ENCODE data around the gene COG5. TPM values are rescaled to one million over a fixed set of nuclear protein-coding genes. Genes with fewer than 3 reads are reported as not detected.

COG5 gene
- 14.5 and 16.5 TPM in 2 replicates for polyA plus RNA-seq (2013)

GRCh38 chr7:107563775-107564552 is at the start of gene COG5, which contains the start of gene DUS4L:
COG5 (minus strand) TSS chr7:107563920; CDS start chr7:107563896, 24 bp downstream.
DUS4L (plus strand) TSS chr7:107563971; CDS start chr7:107567071, 3,100 bp downstream.
- Histone ChIP-seq H3K9ac (ENCODE audit: low read length) (peak within 1 kb of the TSS; percentile 95), H3K4me2 (ENCODE audit: low read length) (peak within 1 kb of the TSS; percentile 91), H3K79me1 (ENCODE audit: low read length) (peaks cover 6% of the 10 kb centered on the region), H3K79me2 (ENCODE audit: control insufficient read depth, insufficient read depth, low read length, poor library complexity) (peaks cover 5% of the 10 kb centered on the region), H3K27ac (ENCODE audit: low read depth, low read length) (peak within 1 kb of the TSS; percentile 30), H3K4me3 (ENCODE audit: low read depth, low read length) (peak within 1 kb of the TSS; percentile 97), H3K23ac (ENCODE audit: low read length) (no peak within 1 kb of the TSS), H2BK120ac (ENCODE audit: insufficient read depth, low read length, poor library complexity) (peak within 1 kb of the TSS; percentile 28), H2AFZ (ENCODE audit: insufficient read depth, low read length, poor library complexity) (peak within 1 kb of the TSS; percentile 76), H3K36me3 (ENCODE audit: control insufficient read depth in 1 of 2, insufficient read depth in 2 of 2, low read length in 2 of 2) (no peaks in the 10 kb centered on the region), H2BK5ac (ENCODE audit: low read depth, low read length, poor library complexity) (peak within 1 kb of the TSS; percentile 2), H3K14ac (ENCODE audit: low read length) (peak within 1 kb of the TSS; percentile 83), H3K18ac (ENCODE audit: low read length) (peak within 1 kb of the TSS; percentile 80), H2AK5ac (ENCODE audit: low read length) (peak within 1 kb of the TSS; percentile 1), H3K9me3 (ENCODE audit: insufficient read depth, low read depth, low read length) (no peaks in the 10 kb centered on the region), H3K27me3 (ENCODE audit: insufficient read depth, low read length) (no peaks in the 10 kb centered on the region), H4K91ac (ENCODE audit: low read depth, low read length) (peak within 1 kb of the TSS; percentile 73), H3K4me1 (ENCODE audit: control insufficient read depth in 1 of 2, insufficient read depth in 2 of 2, low read length in 2 of 2) (no peaks in the 10 kb centered on the region), H3K4ac (ENCODE audit: low read depth, low read length) (peak within 1 kb of the TSS; percentile 59), H2BK12ac (ENCODE audit: low read length) (no peak within 1 kb of the TSS), H4K12ac (ENCODE audit: low read depth, low read length) (peak within 1 kb of the TSS; percentile 71), H4K8ac (ENCODE audit: low read depth, low read length) (peak within 1 kb of the TSS; percentile 96)
- no CpG with 5 or more reads among the region's 55 CpGs for WGBS (ENCODE audit: extremely low coverage, insufficient coverage, insufficient read length)
- peak; percentile 75 to 84 for DNase-seq

- no peaks in the 10 kb centered on the region for H3K79me2 ChIP-seq (ENCODE audit: control insufficient read depth, insufficient read depth, low read length, poor library complexity)
- H4K8ac ChIP-seq (ENCODE audit: low read depth, low read length) = no peak overlapping the region
- H3K14ac ChIP-seq (ENCODE audit: low read length) = no peak overlapping the region
- H2AFZ ChIP-seq (ENCODE audit: insufficient read depth, low read length, poor library complexity) = no peak overlapping the region
- H3K4me1 ChIP-seq (ENCODE audit: control insufficient read depth in 1 of 2, insufficient read depth in 2 of 2, low read length in 2 of 2) = peaks cover 2 to 3% of the 10 kb centered on the region in 2 experiments
- no peak overlapping the region for H2BK5ac ChIP-seq (ENCODE audit: low read depth, low read length, poor library complexity)
- no peak overlapping the region for H3K4me2 ChIP-seq (ENCODE audit: low read length)
- no peak overlapping the region for H3K4me3 ChIP-seq (ENCODE audit: low read depth, low read length)
- no CpG with 5 or more reads among the region's 1 CpG for WGBS (ENCODE audit: extremely low coverage, insufficient coverage, insufficient read length)
- H3K36me3 ChIP-seq (ENCODE audit: control insufficient read depth in 1 of 2, insufficient read depth in 2 of 2, low read length in 2 of 2) = peaks cover 0 to 2% of the 10 kb centered on the region in 2 experiments
- no peak overlapping the region for H3K9ac ChIP-seq (ENCODE audit: low read length)
- no peak overlapping the region for H3K23ac ChIP-seq (ENCODE audit: low read length)
- no peak overlapping the region for H2BK120ac ChIP-seq (ENCODE audit: insufficient read depth, low read length, poor library complexity)
- no peak overlapping the region for H2AK5ac ChIP-seq (ENCODE audit: low read length)
- no peak overlapping the region for H3K4ac ChIP-seq (ENCODE audit: low read depth, low read length)
- H2BK12ac ChIP-seq (ENCODE audit: low read length) = no peak overlapping the region
- no peak overlapping the region for H4K91ac ChIP-seq (ENCODE audit: low read depth, low read length)
- no peak overlapping the region for H3K18ac ChIP-seq (ENCODE audit: low read length)
- H4K12ac ChIP-seq (ENCODE audit: low read depth, low read length) = no peak overlapping the region
- no peaks in the 10 kb centered on the region for H3K9me3 ChIP-seq (ENCODE audit: insufficient read depth, low read depth, low read length)
- peak in 1 of 2 donors; percentile 73 for DNase-seq
- no peak overlapping the region for H3K27ac ChIP-seq (ENCODE audit: low read depth, low read length)
- H3K27me3 ChIP-seq (ENCODE audit: insufficient read depth, low read length) = no peaks in the 10 kb centered on the region
- H3K79me1 ChIP-seq (ENCODE audit: low read length) = no peaks in the 10 kb centered on the region
Observed at GRCh38 chr7:107613439-107613838, 49.7 kb upstream of the COG5 start.

GRCh38 chr7:107610323-107610722 is 46.6 kb upstream of the COG5 start:
- Histone ChIP-seq H3K14ac (ENCODE audit: low read length) (no peak overlapping the region), H2AFZ (ENCODE audit: insufficient read depth, low read length, poor library complexity) (no peak overlapping the region), H2BK120ac (ENCODE audit: insufficient read depth, low read length, poor library complexity) (no peak overlapping the region), H3K27me3 (ENCODE audit: insufficient read depth, low read length) (no peaks in the 10 kb centered on the region), H3K9me3 (ENCODE audit: insufficient read depth, low read depth, low read length) (no peaks in the 10 kb centered on the region), H3K4me3 (ENCODE audit: low read depth, low read length) (no peak overlapping the region), H3K4me2 (ENCODE audit: low read length) (no peak overlapping the region), H2AK5ac (ENCODE audit: low read length) (no peak overlapping the region), H3K23ac (ENCODE audit: low read length) (no peak overlapping the region), H2BK12ac (ENCODE audit: low read length) (no peak overlapping the region), H3K27ac (ENCODE audit: low read depth, low read length) (no peak overlapping the region), H3K79me2 (ENCODE audit: control insufficient read depth, insufficient read depth, low read length, poor library complexity) (no peaks in the 10 kb centered on the region), H3K9ac (ENCODE audit: low read length) (no peak overlapping the region), H4K8ac (ENCODE audit: low read depth, low read length) (no peak overlapping the region), H4K91ac (ENCODE audit: low read depth, low read length) (no peak overlapping the region), H3K4me1 (ENCODE audit: control insufficient read depth in 1 of 2, insufficient read depth in 2 of 2, low read length in 2 of 2) (peaks cover 2 to 3% of the 10 kb centered on the region in 2 experiments), H3K79me1 (ENCODE audit: low read length) (no peaks in the 10 kb centered on the region), H2BK5ac (ENCODE audit: low read depth, low read length, poor library complexity) (no peak overlapping the region), H3K36me3 (ENCODE audit: control insufficient read depth in 1 of 2, insufficient read depth in 2 of 2, low read length in 2 of 2) (no peaks in the 10 kb centered on the region), H3K18ac (ENCODE audit: low read length) (no peak overlapping the region), H3K4ac (ENCODE audit: low read depth, low read length) (no peak overlapping the region), H4K12ac (ENCODE audit: low read depth, low read length) (no peak overlapping the region)
- no peak for DNase-seq
- no CpG with 5 or more reads among the region's 1 CpG for WGBS (ENCODE audit: extremely low coverage, insufficient coverage, insufficient read length)

GRCh38 chr7:107609811-107610261 is 46.1 kb upstream of the COG5 start:
- Histone ChIP-seq H2AFZ (ENCODE audit: insufficient read depth, low read length, poor library complexity) (no peak overlapping the region), H2BK5ac (ENCODE audit: low read depth, low read length, poor library complexity) (no peak overlapping the region), H3K36me3 (ENCODE audit: control insufficient read depth in 1 of 2, insufficient read depth in 2 of 2, low read length in 2 of 2) (no peaks in the 10 kb centered on the region), H4K12ac (ENCODE audit: low read depth, low read length) (no peak overlapping the region), H3K4me3 (ENCODE audit: low read depth, low read length) (no peak overlapping the region), H3K9ac (ENCODE audit: low read length) (no peak overlapping the region), H2AK5ac (ENCODE audit: low read length) (no peak overlapping the region), H3K4me2 (ENCODE audit: low read length) (no peak overlapping the region), H2BK120ac (ENCODE audit: insufficient read depth, low read length, poor library complexity) (no peak overlapping the region), H3K27me3 (ENCODE audit: insufficient read depth, low read length) (no peaks in the 10 kb centered on the region), H3K14ac (ENCODE audit: low read length) (no peak overlapping the region), H4K91ac (ENCODE audit: low read depth, low read length) (no peak overlapping the region), H3K23ac (ENCODE audit: low read length) (no peak overlapping the region), H3K79me1 (ENCODE audit: low read length) (no peaks in the 10 kb centered on the region), H3K79me2 (ENCODE audit: control insufficient read depth, insufficient read depth, low read length, poor library complexity) (no peaks in the 10 kb centered on the region), H2BK12ac (ENCODE audit: low read length) (no peak overlapping the region), H4K8ac (ENCODE audit: low read depth, low read length) (no peak overlapping the region), H3K9me3 (ENCODE audit: insufficient read depth, low read depth, low read length) (no peaks in the 10 kb centered on the region), H3K27ac (ENCODE audit: low read depth, low read length) (no peak overlapping the region), H3K4ac (ENCODE audit: low read depth, low read length) (no peak overlapping the region), H3K18ac (ENCODE audit: low read length) (no peak overlapping the region), H3K4me1 (ENCODE audit: control insufficient read depth in 1 of 2, insufficient read depth in 2 of 2, low read length in 2 of 2) (peaks cover 2 to 3% of the 10 kb centered on the region in 2 experiments)
- no CpG with 5 or more reads among the region's 4 CpGs for WGBS (ENCODE audit: extremely low coverage, insufficient coverage, insufficient read length)
- no peak for DNase-seq
